Hepatocyte (in vitro differentiated cells): Measurements from ENCODE around the gene JRKL. TPM values are rescaled to one million over a fixed set of nuclear protein-coding genes. Genes with fewer than 3 reads are reported as not detected.
A peak's percentile ranks its signal among the peaks of the same experiment; 100 is the strongest.

Source experiments
- DNase-seq: peaks from one replicate; pipeline ENCODE4 v3.0.0-alpha.2; 2016; ENCODE audit warnings: low spot score
- H2AFZ ChIP-seq: fragments of 200-600 bp; sonication (generic); 2 replicates; pipeline ENCODE4 v1.6.0; 2016; ENCODE audit warnings: antibody characterized with exemption, mild to moderate bottlenecking
- H3K27ac ChIP-seq: fragments of 200-600 bp; sonication (generic); 2 replicates; pipeline ENCODE4 v1.5.1; 2016; ENCODE audit warnings: mild to moderate bottlenecking
- H3K27me3 ChIP-seq: fragments of 200-600 bp; sonication (generic); 2 replicates; pipeline ENCODE4 v1.6.1; 2016
- H3K36me3 ChIP-seq: fragments of 200-600 bp; sonication (generic); replicated peaks from 2 replicates; pipeline ENCODE4 v1.5.1; 2016; ENCODE audit warnings: low read depth; ENCODE audit not compliant: insufficient read depth
- H3K4me1 ChIP-seq: fragments of 200-600 bp; sonication (generic); 2 replicates; pipeline ENCODE4 v1.5.1; 2016; ENCODE audit warnings: mild to moderate bottlenecking, moderate library complexity; ENCODE audit not compliant: insufficient read depth
- H3K4me2 ChIP-seq: fragments of 200-600 bp; sonication (generic); 2 replicates; pipeline ENCODE4 v1.6.0; 2016
- H3K4me3 ChIP-seq: fragments of 200-600 bp; sonication (generic); 2 replicates; pipeline ENCODE4 v1.5.1; 2016; ENCODE audit warnings: mild to moderate bottlenecking
- H3K79me2 ChIP-seq: fragments of 200-600 bp; sonication (generic); 2 replicates; pipeline ENCODE4 v1.6.0; 2017; ENCODE audit warnings: mild to moderate bottlenecking
- H3K9me2 ChIP-seq: fragments of 200-600 bp; sonication (generic); replicated peaks from 2 replicates; pipeline ENCODE4 v1.6.0; 2017; ENCODE audit warnings: mild to moderate bottlenecking; ENCODE audit not compliant: insufficient read depth
- H3K9me3 ChIP-seq: fragments of 200-600 bp; sonication (generic); 2 replicates; pipeline ENCODE4 v1.5.1; 2016; ENCODE audit warnings: low read depth, mild to moderate bottlenecking
- H4K20me1 ChIP-seq: fragments of 200-600 bp; sonication (generic); 2 replicates; pipeline ENCODE4 v1.6.0; 2016; ENCODE audit warnings: mild to moderate bottlenecking; ENCODE audit not compliant: insufficient read depth, poor library complexity, severe bottlenecking
- CTCF ChIP-seq: fragments of 200-600 bp; sonication (generic); IDR thresholded peaks from 2 replicates; pipeline ENCODE4 v1.5.1; 2016; ENCODE audit warnings: antibody characterized with exemption, mild to moderate bottlenecking; ENCODE audit not compliant: poor library complexity
- EZH2 ChIP-seq: fragments of 200-600 bp; sonication (generic); IDR thresholded peaks from 2 replicates; pipeline ENCODE4 v1.6.1; 2016; ENCODE audit warnings: antibody characterized with exemption, mild to moderate bottlenecking, borderline replicate concordance
- EZH2phosphoT487 ChIP-seq: fragments of 200-600 bp; sonication (generic); IDR thresholded peaks from one replicate; pipeline ENCODE4 v1.6.1; 2018; ENCODE audit warnings: antibody characterized with exemption, mild to moderate bottlenecking, low read depth, moderate library complexity; ENCODE audit not compliant: unreplicated experiment, severe bottlenecking
- WGBS: methylation state at CpG from one replicate; pipeline ENCODE4 v1.1.6; 2016; ENCODE audit warnings: low lambda C conversion rate; ENCODE audit errors: missing lambda C conversion rate; 5-methylcytosine and 5-hydroxymethylcytosine counted together
- polyA plus RNA-seq: library from polyadenylated mRNA; unstranded; fragments of >200 nt; fragmentation: Nextera tagmentation; extraction: Ambion mirVana; gene quantifications from 2 replicates; pipeline ENCODE4 v1.2.1, GENCODE V29; 2016
- total RNA-seq: library from RNA; depleted of rRNA; stranded (reverse); fragments of >200 nt; gene quantifications from 2 replicates; pipeline ENCODE4 v1.2.3, GENCODE V29; 2014

Gene JRKL
- total and polyA plus RNA-seq, 2 experiments from 2014 or later = 5.4 to 9.5 TPM

- 44% methylated on average over 6 of the region's 6 CpGs for WGBS
- H3K27ac ChIP-seq = peak overlapping the region; percentile 94
- peak overlapping the region; percentile 70 for H3K4me3 ChIP-seq
- DNase-seq = no peak
- no peaks in the 10 kb centered on the region for H4K20me1 ChIP-seq
- peaks cover 7% of the 10 kb centered on the region for H3K4me1 ChIP-seq
- H3K27me3 ChIP-seq = no peaks in the 10 kb centered on the region
- peak overlapping the region; percentile 77 for H2AFZ ChIP-seq
- no peaks in the 10 kb centered on the region for H3K9me2 ChIP-seq
- no peaks in the 10 kb centered on the region for H3K36me3 ChIP-seq
- no peaks in the 10 kb centered on the region for H3K9me3 ChIP-seq
- TF ChIP-seq EZH2phosphoT487 (no peak), CTCF (no peak), EZH2 (no peak)
- peaks cover 52% of the 10 kb centered on the region for H3K79me2 ChIP-seq
- H3K4me2 ChIP-seq = peak overlapping the region; percentile 84
These were observed 627 bp downstream of the JRKL start for GRCh38 chr11:96390488-96390792.

DNA sequence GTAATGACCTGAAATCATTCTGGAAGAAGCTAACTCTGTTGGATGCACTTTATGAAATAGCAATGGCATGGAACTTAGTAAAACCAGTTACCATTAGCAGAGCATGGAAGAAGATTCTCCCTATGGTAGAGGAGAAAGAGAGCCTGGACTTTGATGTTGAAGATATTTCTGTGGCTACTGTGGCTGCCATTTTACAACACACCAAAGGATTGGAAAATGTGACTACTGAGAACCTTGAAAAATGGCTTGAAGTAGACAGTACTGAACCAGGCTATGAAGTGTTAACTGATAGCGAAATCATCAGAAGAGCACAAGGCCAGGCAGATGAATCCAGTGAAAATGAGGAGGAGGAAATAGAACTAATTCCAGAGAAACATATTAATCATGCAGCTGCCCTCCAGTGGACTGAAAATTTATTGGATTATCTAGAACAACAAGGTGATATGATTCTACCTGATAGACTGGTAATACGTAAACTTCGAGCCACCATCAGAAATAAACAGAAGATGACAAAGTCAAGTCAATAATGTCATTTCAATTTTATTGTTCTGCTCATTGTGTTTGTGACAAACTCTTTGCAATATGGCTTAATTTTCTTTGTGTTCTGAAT lies 2.0 kb downstream of the JRKL start:
- 94% methylated on average over 3 of the region's 3 CpGs for WGBS
- Histone ChIP-seq H3K4me3 (no peak overlapping the region), H3K4me1 (peaks cover 7% of the 10 kb centered on the region), H3K9me2 (no peaks in the 10 kb centered on the region), H3K27me3 (no peaks in the 10 kb centered on the region), H3K27ac (no peak overlapping the region), H3K9me3 (no peaks in the 10 kb centered on the region), H4K20me1 (no peaks in the 10 kb centered on the region), H3K4me2 (no peak overlapping the region), H3K36me3 (no peaks in the 10 kb centered on the region), H2AFZ (no peak overlapping the region), H3K79me2 (peaks cover 45% of the 10 kb centered on the region)
- no peak for DNase-seq
- no peak for TF ChIP-seq EZH2
- peak; percentile 5 for TF ChIP-seq CTCF
- no peak for TF ChIP-seq EZH2phosphoT487

DNA sequence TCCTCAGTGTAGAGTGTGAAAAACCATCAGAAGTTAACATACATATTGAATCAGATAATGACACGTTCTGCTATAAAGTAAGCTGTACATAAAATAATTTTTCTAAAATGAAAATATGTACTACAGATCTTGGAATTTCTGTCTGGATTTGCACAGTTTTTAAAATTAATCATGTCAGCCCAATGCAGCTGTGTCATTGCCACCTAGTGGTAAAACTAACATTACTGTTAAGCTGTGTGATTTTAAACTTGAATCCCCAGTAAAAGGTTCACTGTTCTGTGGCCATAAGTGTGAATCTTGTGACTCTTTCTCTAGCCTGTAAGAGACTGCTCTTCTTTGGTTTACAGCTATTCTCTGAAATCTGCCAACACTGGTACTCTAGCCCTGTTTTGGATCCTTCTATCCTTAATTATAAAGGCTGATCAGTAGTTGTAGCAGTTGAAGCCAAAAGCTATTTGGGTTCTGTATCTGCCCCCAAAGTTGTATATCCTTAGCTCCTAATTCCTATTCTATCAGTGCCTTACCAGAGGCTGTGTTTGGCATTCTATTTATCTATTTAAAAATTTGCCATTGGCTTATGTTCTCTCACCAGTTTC lies 4.0 kb downstream of the JRKL start:
- Histone ChIP-seq H3K79me2 (peaks cover 25% of the 10 kb centered on the region), H3K4me1 (peaks cover 7% of the 10 kb centered on the region), H3K27ac (no peak overlapping the region), H4K20me1 (no peaks in the 10 kb centered on the region), H3K9me3 (no peaks in the 10 kb centered on the region), H3K36me3 (no peaks in the 10 kb centered on the region), H3K4me3 (no peak overlapping the region), H2AFZ (no peak overlapping the region), H3K4me2 (no peak overlapping the region), H3K9me2 (no peaks in the 10 kb centered on the region), H3K27me3 (no peaks in the 10 kb centered on the region)
- DNase-seq = peak; percentile 53
- 22% methylated on average over 1 of the region's 1 CpG for WGBS
- TF ChIP-seq EZH2 (no peak), CTCF (peak; percentile 75), EZH2phosphoT487 (no peak)
